Measurements from ENCODE around the gene HTR4.
"Not testable (repeated sequence)": the region's sequence is repeated elsewhere in the genome, so short reads cannot be mapped to it uniquely, and the experiment has no call there.

Gene HTR4

GRCh38 chr5:148683651-148684050 lies 29.3 kb upstream of the HTR4 start:
- TF ChIP-seq YY1 (IDR thresholded peaks at IDR 0.05; ENCODE audit: insufficient read depth, insufficient read length) = no peak
- no peak for TF ChIP-seq ZNF274 (IDR thresholded peaks at IDR 0.05; ENCODE audit: low read depth, low read length)
- TF ChIP-seq SUZ12 (IDR thresholded peaks at IDR 0.05; ENCODE audit: extremely low read depth, insufficient read depth, insufficient read length) = no peak

DNA sequence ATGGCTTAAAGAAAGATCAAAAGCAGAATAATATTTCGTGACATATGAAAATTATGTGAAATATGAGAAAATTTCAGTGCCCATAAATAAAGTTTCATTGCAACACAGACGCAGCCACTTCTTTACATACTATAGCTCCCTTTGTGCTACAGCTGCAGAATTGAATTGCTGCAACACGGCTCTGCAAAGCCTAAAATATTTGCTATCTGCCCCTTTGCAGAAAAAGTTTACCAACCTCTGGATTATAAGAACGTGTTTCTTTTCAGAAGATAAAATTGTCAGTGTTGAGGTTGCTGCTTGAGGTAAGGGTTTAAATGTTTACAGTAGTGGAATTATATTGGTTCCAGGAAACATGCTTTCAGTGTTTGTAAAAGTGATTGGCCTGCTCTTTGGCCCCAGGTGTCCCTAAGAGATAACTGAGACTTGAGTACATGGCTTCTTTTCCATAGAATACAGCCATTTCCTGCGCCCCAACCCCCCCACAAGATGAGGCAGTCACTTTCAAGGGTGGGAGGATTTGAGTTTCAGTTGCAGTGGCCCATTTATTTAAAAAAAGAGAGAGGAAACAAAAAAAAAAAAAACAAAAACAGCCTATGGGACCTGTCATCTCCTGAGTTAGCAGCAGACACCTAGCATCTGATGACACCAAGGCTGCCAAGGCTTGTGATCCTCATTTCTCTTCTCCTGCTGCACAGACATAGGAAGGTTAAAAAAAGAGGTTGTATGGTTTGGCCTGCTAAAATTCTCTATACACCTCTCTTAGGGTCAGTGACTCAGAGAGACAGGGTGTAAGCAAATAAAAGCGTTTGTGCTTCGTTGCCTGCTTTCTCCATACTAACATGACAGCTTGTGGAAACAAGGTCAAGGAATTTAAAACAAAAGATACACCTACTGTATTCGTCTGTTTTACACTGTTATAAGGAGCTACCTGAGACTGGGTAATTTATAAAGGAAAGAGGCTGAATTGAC lies 28.0 kb upstream of the HTR4 start:
- no peaks in the 10 kb centered on the region for H3K4me1 ChIP-seq (ENCODE audit: insufficient read depth, insufficient read length)
- no peak overlapping the region for H3K9ac ChIP-seq (ENCODE audit: insufficient read length, low read depth)
- H3K36me3 ChIP-seq (ENCODE audit: insufficient read depth, insufficient read length, low read length) = no peaks in the 10 kb centered on the region
- H3K9me3 ChIP-seq (ENCODE audit: insufficient read depth, low read length) = no peaks in the 10 kb centered on the region
- DNase-seq (ENCODE audit: low read depth, low spot score) = no peak
- H3K4me3 ChIP-seq (ENCODE audit: insufficient read length, low read depth) = no peak overlapping the region
- TF ChIP-seq ZNF274 (IDR thresholded peaks at IDR 0.05; ENCODE audit: low read depth, low read length) (no peak), YY1 (IDR thresholded peaks at IDR 0.05; ENCODE audit: insufficient read depth, insufficient read length) (no peak), SUZ12 (IDR thresholded peaks at IDR 0.05; ENCODE audit: extremely low read depth, insufficient read depth, insufficient read length) (no peak)
- H3K27me3 ChIP-seq (ENCODE audit: insufficient read depth, insufficient read length) = no peaks in the 10 kb centered on the region

More at GRCh38 chr5:148683651-148684050, 29.3 kb upstream of the HTR4 start:
- no peaks in the 10 kb centered on the region for H3K36me3 ChIP-seq (ENCODE audit: insufficient read depth, insufficient read length, low read length)
- no peaks in the 10 kb centered on the region for H3K9me3 ChIP-seq (ENCODE audit: insufficient read depth, low read length)
- H3K9ac ChIP-seq (ENCODE audit: insufficient read length, low read depth) = no peak overlapping the region
- DNase-seq (ENCODE audit: low read depth, low spot score) = no peak
- H3K4me1 ChIP-seq (ENCODE audit: insufficient read depth, insufficient read length) = no peaks in the 10 kb centered on the region
- no peak overlapping the region for H3K4me3 ChIP-seq (ENCODE audit: insufficient read length, low read depth)
- no peaks in the 10 kb centered on the region for H3K27me3 ChIP-seq (ENCODE audit: insufficient read depth, insufficient read length)

GRCh38 chr5:148681157-148682057 lies 27.1 kb upstream of the HTR4 start:
- Histone ChIP-seq H3K36me3 (ENCODE audit: insufficient read depth, insufficient read length, low read length) (no peaks in the 10 kb centered on the region), H3K9me3 (ENCODE audit: insufficient read depth, low read length) (no peaks in the 10 kb centered on the region), H3K9ac (ENCODE audit: insufficient read length, low read depth) (no peak overlapping the region), H3K4me1 (ENCODE audit: insufficient read depth, insufficient read length) (no peaks in the 10 kb centered on the region), H3K4me3 (ENCODE audit: insufficient read length, low read depth) (no peak overlapping the region), H3K27me3 (ENCODE audit: insufficient read depth, insufficient read length) (no peaks in the 10 kb centered on the region)
- no peak for DNase-seq (ENCODE audit: low read depth, low spot score)
- TF ChIP-seq YY1 (IDR thresholded peaks at IDR 0.05; ENCODE audit: insufficient read depth, insufficient read length) = no peak
- TF ChIP-seq ZNF274 (IDR thresholded peaks at IDR 0.05; ENCODE audit: low read depth, low read length) = no peak
- TF ChIP-seq SUZ12 (IDR thresholded peaks at IDR 0.05; ENCODE audit: extremely low read depth, insufficient read depth, insufficient read length) = no peak

DNA sequence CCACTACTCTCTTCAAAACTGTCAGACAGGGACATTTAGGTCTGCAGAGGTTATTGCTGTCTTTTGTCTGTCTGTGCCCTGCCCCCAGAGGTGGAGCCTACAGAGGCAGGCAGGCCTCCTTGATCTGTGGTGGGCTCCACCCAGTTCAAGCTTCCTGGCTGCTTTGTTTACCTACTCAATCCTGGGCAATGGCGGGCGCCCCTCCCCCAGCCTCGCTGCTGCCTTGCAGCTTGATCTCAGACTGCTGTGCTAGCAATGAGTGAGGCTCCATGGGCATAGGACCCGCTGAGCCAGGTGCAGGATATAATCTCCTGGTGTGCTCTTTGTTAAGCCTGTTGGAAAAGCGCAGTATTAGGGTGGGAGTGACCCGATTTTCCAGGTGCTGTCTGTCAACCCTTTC lies 19.4 kb upstream of the HTR4 start:
- not testable (repeated sequence) for DNase-seq (ENCODE audit: low read depth, low spot score); H3K4me1 ChIP-seq (ENCODE audit: insufficient read depth, insufficient read length); H3K9me3 ChIP-seq (ENCODE audit: insufficient read depth, low read length); H3K36me3 ChIP-seq (ENCODE audit: insufficient read depth, insufficient read length, low read length); H3K27me3 ChIP-seq (ENCODE audit: insufficient read depth, insufficient read length); H3K9ac ChIP-seq (ENCODE audit: insufficient read length, low read depth); H3K4me3 ChIP-seq (ENCODE audit: insufficient read length, low read depth)

- H3K9ac ChIP-seq (ENCODE audit: insufficient read length, low read depth) = no peak overlapping the region
- H3K9me3 ChIP-seq (ENCODE audit: insufficient read depth, low read length) = no peaks in the 10 kb centered on the region
- no peaks in the 10 kb centered on the region for H3K36me3 ChIP-seq (ENCODE audit: insufficient read depth, insufficient read length, low read length)
- H3K27me3 ChIP-seq (ENCODE audit: insufficient read depth, insufficient read length) = no peaks in the 10 kb centered on the region
- DNase-seq (ENCODE audit: low read depth, low spot score) = no peak
- H3K4me3 ChIP-seq (ENCODE audit: insufficient read length, low read depth) = no peak overlapping the region
- TF ChIP-seq SUZ12 (IDR thresholded peaks at IDR 0.05; ENCODE audit: extremely low read depth, insufficient read depth, insufficient read length) (no peak), ZNF274 (IDR thresholded peaks at IDR 0.05; ENCODE audit: low read depth, low read length) (no peak), YY1 (IDR thresholded peaks at IDR 0.05; ENCODE audit: insufficient read depth, insufficient read length) (no peak)
- no peaks in the 10 kb centered on the region for H3K4me1 ChIP-seq (ENCODE audit: insufficient read depth, insufficient read length)
Measured at GRCh38 chr5:148666353-148666752, 12.0 kb upstream of the HTR4 start.

- Histone ChIP-seq H3K27me3 (ENCODE audit: insufficient read depth, insufficient read length) (no peaks in the 10 kb centered on the region), H3K36me3 (ENCODE audit: insufficient read depth, insufficient read length, low read length) (no peaks in the 10 kb centered on the region), H3K9me3 (ENCODE audit: insufficient read depth, low read length) (no peaks in the 10 kb centered on the region), H3K4me3 (ENCODE audit: insufficient read length, low read depth) (no peak overlapping the region), H3K4me1 (ENCODE audit: insufficient read depth, insufficient read length) (no peaks in the 10 kb centered on the region), H3K9ac (ENCODE audit: insufficient read length, low read depth) (no peak overlapping the region)
- TF ChIP-seq YY1 (IDR thresholded peaks at IDR 0.05; ENCODE audit: insufficient read depth, insufficient read length) (no peak), ZNF274 (IDR thresholded peaks at IDR 0.05; ENCODE audit: low read depth, low read length) (no peak), SUZ12 (IDR thresholded peaks at IDR 0.05; ENCODE audit: extremely low read depth, insufficient read depth, insufficient read length) (no peak)
- DNase-seq (ENCODE audit: low read depth, low spot score) = no peak
Measured at GRCh38 chr5:148665431-148665830, 11.1 kb upstream of the HTR4 start.

DNA sequence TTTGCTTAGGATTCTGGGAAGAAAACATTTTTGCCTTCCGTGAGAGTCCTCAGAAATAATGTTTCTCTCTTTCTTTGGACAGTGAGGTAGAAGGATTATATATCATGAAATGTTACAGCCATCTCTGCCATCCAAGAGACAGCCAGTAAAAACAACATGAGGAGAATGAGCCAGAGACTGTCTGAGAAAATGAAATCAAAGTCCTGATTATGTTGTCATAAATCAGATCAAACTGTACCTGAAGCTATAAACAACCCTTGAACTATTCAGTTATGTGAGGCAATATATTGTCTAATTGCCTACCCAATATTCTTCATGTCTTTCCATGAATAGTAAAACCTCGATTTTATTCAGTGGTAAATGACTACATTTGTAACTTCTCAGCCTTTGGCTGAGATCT lies 9.2 kb upstream of the HTR4 start:
- Histone ChIP-seq H3K9me3 (ENCODE audit: insufficient read depth, low read length) (no peaks in the 10 kb centered on the region), H3K4me3 (ENCODE audit: insufficient read length, low read depth) (no peak overlapping the region), H3K9ac (ENCODE audit: insufficient read length, low read depth) (no peak overlapping the region), H3K36me3 (ENCODE audit: insufficient read depth, insufficient read length, low read length) (no peaks in the 10 kb centered on the region), H3K27me3 (ENCODE audit: insufficient read depth, insufficient read length) (no peaks in the 10 kb centered on the region), H3K4me1 (ENCODE audit: insufficient read depth, insufficient read length) (no peaks in the 10 kb centered on the region)
- DNase-seq (ENCODE audit: low read depth, low spot score) = no peak
- TF ChIP-seq SUZ12 (IDR thresholded peaks at IDR 0.05; ENCODE audit: extremely low read depth, insufficient read depth, insufficient read length) (no peak), ZNF274 (IDR thresholded peaks at IDR 0.05; ENCODE audit: low read depth, low read length) (no peak), YY1 (IDR thresholded peaks at IDR 0.05; ENCODE audit: insufficient read depth, insufficient read length) (no peak)
